Measurements from ENCODE around the gene PGGHG.
"Not testable (repeated sequence)": the region's sequence is repeated elsewhere in the genome, so short reads cannot be mapped to it uniquely, and the experiment has no call there.

PGGHG gene

GRCh38 chr11:319121-319887 is 30.4 kb downstream of the PGGHG start:
- peak overlapping the region; percentile 83 to 92 for H3K4me3 ChIP-seq (ENCODE audit: low read length in 2 of 2)
- peaks cover 21% of the 10 kb centered on the region for H3K4me1 ChIP-seq (ENCODE audit: control insufficient read depth, insufficient read depth, low read length)
- peak overlapping the region; percentile 78 to 98 for H3K9ac ChIP-seq (ENCODE audit: low read length in 2 of 2)
- not testable (repeated sequence) for H3K36me3 ChIP-seq (ENCODE audit: control insufficient read depth in 2 of 2, insufficient read depth in 2 of 2, low read length in 2 of 2); H3K9me3 ChIP-seq (ENCODE audit: control insufficient read depth in 2 of 2, low read length in 2 of 2)
- H3K27ac ChIP-seq (ENCODE audit: low read length), result peak overlapping the region; percentile 93
- peaks cover 2 to 16% of the 10 kb centered on the region in 2 donors for H3K27me3 ChIP-seq (ENCODE audit: control insufficient read depth in 1 of 2, insufficient read depth in 2 of 2, low read length in 2 of 2)

GRCh38 chr11:319888-320273 is 31.0 kb downstream of the PGGHG start:
- Histone ChIP-seq H3K4me1 (ENCODE audit: control insufficient read depth, insufficient read depth, low read length) (peaks cover 27% of the 10 kb centered on the region), H3K4me3 (ENCODE audit: low read length in 2 of 2) (peak overlapping the region; percentile 83 to 92), H3K27me3 (ENCODE audit: control insufficient read depth in 1 of 2, insufficient read depth in 2 of 2, low read length in 2 of 2) (peaks cover 2 to 16% of the 10 kb centered on the region in 2 donors), H3K9ac (ENCODE audit: low read length in 2 of 2) (peak overlapping the region; percentile 78 to 98), H3K27ac (ENCODE audit: low read length) (peak overlapping the region; percentile 93)
- H3K36me3 ChIP-seq (ENCODE audit: control insufficient read depth in 2 of 2, insufficient read depth in 2 of 2, low read length in 2 of 2); H3K9me3 ChIP-seq (ENCODE audit: control insufficient read depth in 2 of 2, low read length in 2 of 2): not testable (repeated sequence)

- Histone ChIP-seq H3K4me3 (ENCODE audit: low read length in 2 of 2) (peak overlapping the region in 1 of 2 donors; percentile 49), H3K27ac (ENCODE audit: low read length) (peak overlapping the region; percentile 95), H3K9ac (ENCODE audit: low read length in 2 of 2) (peak overlapping the region in 1 of 2 donors; percentile 70), H3K4me1 (ENCODE audit: control insufficient read depth, insufficient read depth, low read length) (peaks cover 43% of the 10 kb centered on the region), H3K9me3 (ENCODE audit: control insufficient read depth in 2 of 2, low read length in 2 of 2) (no peaks in the 10 kb centered on the region), H3K36me3 (ENCODE audit: control insufficient read depth in 2 of 2, insufficient read depth in 2 of 2, low read length in 2 of 2) (no peaks in the 10 kb centered on the region), H3K27me3 (ENCODE audit: control insufficient read depth in 1 of 2, insufficient read depth in 2 of 2, low read length in 2 of 2) (no peaks in the 10 kb centered on the region)
Measured at GRCh38 chr11:324156-324555, 35.2 kb downstream of the PGGHG start.

GRCh38 chr11:324593-325517 is 35.9 kb downstream of the PGGHG start:
- not testable (repeated sequence) for H3K36me3 ChIP-seq (ENCODE audit: control insufficient read depth in 2 of 2, insufficient read depth in 2 of 2, low read length in 2 of 2); H3K27me3 ChIP-seq (ENCODE audit: control insufficient read depth in 1 of 2, insufficient read depth in 2 of 2, low read length in 2 of 2); H3K9me3 ChIP-seq (ENCODE audit: control insufficient read depth in 2 of 2, low read length in 2 of 2)
- H3K4me1 ChIP-seq (ENCODE audit: control insufficient read depth, insufficient read depth, low read length), result peaks cover 38% of the 10 kb centered on the region
- H3K9ac ChIP-seq (ENCODE audit: low read length in 2 of 2), result peak overlapping the region; percentile 70 to 71
- H3K4me3 ChIP-seq (ENCODE audit: low read length in 2 of 2), result peak overlapping the region; percentile 22 to 49
- peak overlapping the region; percentile 95 for H3K27ac ChIP-seq (ENCODE audit: low read length)

GRCh38 chr11:325796-326591 is 37.1 kb downstream of the PGGHG start:
- no peaks in the 10 kb centered on the region for H3K9me3 ChIP-seq (ENCODE audit: control insufficient read depth in 2 of 2, low read length in 2 of 2)
- H3K4me1 ChIP-seq (ENCODE audit: control insufficient read depth, insufficient read depth, low read length), result peaks cover 38% of the 10 kb centered on the region
- peak overlapping the region; percentile 32 to 35 for H3K4me3 ChIP-seq (ENCODE audit: low read length in 2 of 2)
- peak overlapping the region; percentile 30 to 60 for H3K9ac ChIP-seq (ENCODE audit: low read length in 2 of 2)
- no peaks in the 10 kb centered on the region for H3K27me3 ChIP-seq (ENCODE audit: control insufficient read depth in 1 of 2, insufficient read depth in 2 of 2, low read length in 2 of 2)
- H3K36me3 ChIP-seq (ENCODE audit: control insufficient read depth in 2 of 2, insufficient read depth in 2 of 2, low read length in 2 of 2), result no peaks in the 10 kb centered on the region
- H3K27ac ChIP-seq (ENCODE audit: low read length), result peak overlapping the region; percentile 95

- Histone ChIP-seq H3K27ac (ENCODE audit: low read length) (peak overlapping the region; percentile 95), H3K9ac (ENCODE audit: low read length in 2 of 2) (peak overlapping the region; percentile 30 to 60), H3K4me1 (ENCODE audit: control insufficient read depth, insufficient read depth, low read length) (peaks cover 38% of the 10 kb centered on the region), H3K9me3 (ENCODE audit: control insufficient read depth in 2 of 2, low read length in 2 of 2) (no peaks in the 10 kb centered on the region), H3K4me3 (ENCODE audit: low read length in 2 of 2) (peak overlapping the region in 1 of 2 donors; percentile 22), H3K36me3 (ENCODE audit: control insufficient read depth in 2 of 2, insufficient read depth in 2 of 2, low read length in 2 of 2) (no peaks in the 10 kb centered on the region), H3K27me3 (ENCODE audit: control insufficient read depth in 1 of 2, insufficient read depth in 2 of 2, low read length in 2 of 2) (no peaks in the 10 kb centered on the region)
Measured at GRCh38 chr11:326592-326841, 37.6 kb downstream of the PGGHG start.

- Histone ChIP-seq H3K27me3 (ENCODE audit: control insufficient read depth in 1 of 2, insufficient read depth in 2 of 2, low read length in 2 of 2) (no peaks in the 10 kb centered on the region), H3K4me1 (ENCODE audit: control insufficient read depth, insufficient read depth, low read length) (peaks cover 38% of the 10 kb centered on the region), H3K4me3 (ENCODE audit: low read length in 2 of 2) (peak overlapping the region in 1 of 2 donors; percentile 22), H3K9me3 (ENCODE audit: control insufficient read depth in 2 of 2, low read length in 2 of 2) (no peaks in the 10 kb centered on the region), H3K9ac (ENCODE audit: low read length in 2 of 2) (peak overlapping the region; percentile 30 to 60), H3K27ac (ENCODE audit: low read length) (peak overlapping the region; percentile 95), H3K36me3 (ENCODE audit: control insufficient read depth in 2 of 2, insufficient read depth in 2 of 2, low read length in 2 of 2) (no peaks in the 10 kb centered on the region)
Measured at GRCh38 chr11:326842-327580, 38.1 kb downstream of the PGGHG start.

GRCh38 chr11:327581-327923 is 38.6 kb downstream of the PGGHG start:
- H3K4me3 ChIP-seq (ENCODE audit: low read length in 2 of 2), result no peak overlapping the region
- peak overlapping the region; percentile 95 for H3K27ac ChIP-seq (ENCODE audit: low read length)
- peak overlapping the region; percentile 30 to 60 for H3K9ac ChIP-seq (ENCODE audit: low read length in 2 of 2)
- H3K4me1 ChIP-seq (ENCODE audit: control insufficient read depth, insufficient read depth, low read length), result peaks cover 38% of the 10 kb centered on the region
- H3K27me3 ChIP-seq (ENCODE audit: control insufficient read depth in 1 of 2, insufficient read depth in 2 of 2, low read length in 2 of 2), result no peaks in the 10 kb centered on the region
- no peaks in the 10 kb centered on the region for H3K36me3 ChIP-seq (ENCODE audit: control insufficient read depth in 2 of 2, insufficient read depth in 2 of 2, low read length in 2 of 2)
- no peaks in the 10 kb centered on the region for H3K9me3 ChIP-seq (ENCODE audit: control insufficient read depth in 2 of 2, low read length in 2 of 2)

- no peaks in the 10 kb centered on the region for H3K9me3 ChIP-seq (ENCODE audit: control insufficient read depth in 2 of 2, low read length in 2 of 2)
- H3K27ac ChIP-seq (ENCODE audit: low read length), result no peak overlapping the region
- H3K9ac ChIP-seq (ENCODE audit: low read length in 2 of 2), result no peak overlapping the region
- no peak overlapping the region for H3K4me3 ChIP-seq (ENCODE audit: low read length in 2 of 2)
- H3K4me1 ChIP-seq (ENCODE audit: control insufficient read depth, insufficient read depth, low read length), result peaks cover 41% of the 10 kb centered on the region
- H3K27me3 ChIP-seq (ENCODE audit: control insufficient read depth in 1 of 2, insufficient read depth in 2 of 2, low read length in 2 of 2), result no peaks in the 10 kb centered on the region
- H3K36me3 ChIP-seq (ENCODE audit: control insufficient read depth in 2 of 2, insufficient read depth in 2 of 2, low read length in 2 of 2), result no peaks in the 10 kb centered on the region
Measured at GRCh38 chr11:328012-328411, 39.1 kb downstream of the PGGHG start.

- not testable (repeated sequence) for H3K36me3 ChIP-seq (ENCODE audit: control insufficient read depth in 2 of 2, insufficient read depth in 2 of 2, low read length in 2 of 2); H3K27ac ChIP-seq (ENCODE audit: low read length); H3K27me3 ChIP-seq (ENCODE audit: control insufficient read depth in 1 of 2, insufficient read depth in 2 of 2, low read length in 2 of 2); H3K9me3 ChIP-seq (ENCODE audit: control insufficient read depth in 2 of 2, low read length in 2 of 2); H3K9ac ChIP-seq (ENCODE audit: low read length in 2 of 2); H3K4me3 ChIP-seq (ENCODE audit: low read length in 2 of 2)
- peaks cover 39% of the 10 kb centered on the region for H3K4me1 ChIP-seq (ENCODE audit: control insufficient read depth, insufficient read depth, low read length)
Measured at GRCh38 chr11:328516-329100, 39.7 kb downstream of the PGGHG start.

Data from stomach smooth muscle (tissue), 2 donors.